CD14-positive monocyte (primary cell): Measurements from ENCODE around the gene MDN1. TPM values are rescaled to one million over a fixed set of nuclear protein-coding genes. Genes with fewer than 3 reads are reported as not detected.

Source experiments
- DNase-seq, 3 donors: peaks; one replicate each; pipeline ENCODE4 v3.0.0-alpha.2; 2011 to 2022
- H2AFZ ChIP-seq: 2 replicates; pipeline ENCODE4 v1.6.0; 2012; ENCODE audit warnings: mild to moderate bottlenecking, low read depth, low read length, inconsistent platforms; ENCODE audit not compliant: insufficient read depth, poor library complexity, severe bottlenecking
- H3K27ac ChIP-seq, 2 donors: 1 replicate in 1 of 2; 2 replicates in 1 of 2; pipeline ENCODE4 v1.5.1; 2012 to 2013; ENCODE audit warnings: low read length in 2 of 2, control low read depth in 1 of 2, inconsistent platforms in 1 of 2, low read depth in 1 of 2, mild to moderate bottlenecking in 1 of 2
- H3K27me3 ChIP-seq, 2 donors: one replicate each; pipeline versions ENCODE4 v1.6.0 to v1.6.1; 2011 to 2013; ENCODE audit warnings: low read length in 2 of 2; ENCODE audit not compliant: control insufficient read depth in 2 of 2, insufficient read depth in 2 of 2
- H3K36me3 ChIP-seq, 2 donors: replicated peaks in 1 of 2; 1 replicate in 1 of 2; 2 replicates in 1 of 2; pipeline versions ENCODE4 v1.5.1 to v1.6.1; 2012 to 2013; ENCODE audit warnings: low read length in 2 of 2, control low read depth in 1 of 2, inconsistent platforms in 1 of 2, mild to moderate bottlenecking in 1 of 2; ENCODE audit not compliant: insufficient read depth in 2 of 2, control insufficient read depth in 1 of 2
- H3K4me1 ChIP-seq, 2 donors: 1 replicate in 1 of 2; 2 replicates in 1 of 2; pipeline versions ENCODE4 v1.5.1 to v1.6.1; 2012 to 2013; ENCODE audit warnings: low read length in 2 of 2, control low read depth in 1 of 2, inconsistent platforms in 1 of 2, mild to moderate bottlenecking in 1 of 2, moderate library complexity in 1 of 2; ENCODE audit not compliant: insufficient read depth in 2 of 2, control insufficient read depth in 1 of 2
- H3K4me2 ChIP-seq: replicated peaks from 2 replicates; pipeline ENCODE3; 2012; ENCODE audit warnings: low read length, moderate library complexity, mild to moderate bottlenecking; ENCODE audit not compliant: poor library complexity, severe bottlenecking; ENCODE audit errors: extremely low read depth
- H3K4me3 ChIP-seq, 3 experiments: fragments of 200-600 bp in 1 of 3; sonication (generic) in 1 of 3; replicated peaks in 1 of 3; 1 replicate in 2 of 3; 2 replicates in 1 of 3; pipeline ENCODE4 v1.5.1; 2011 to 2013; ENCODE audit warnings: low read length in 3 of 3, mild to moderate bottlenecking in 3 of 3, control low read depth in 2 of 3, low read depth in 2 of 3, inconsistent platforms in 1 of 3, moderate library complexity in 1 of 3
- H3K79me2 ChIP-seq: 2 replicates; pipeline ENCODE4 v1.6.0; 2012; ENCODE audit warnings: mild to moderate bottlenecking, control low read depth, inconsistent platforms, low read length, moderate library complexity; ENCODE audit not compliant: insufficient read depth
- H3K9ac ChIP-seq: 2 replicates; pipeline ENCODE4 v1.6.0; 2017; ENCODE audit warnings: low read length, mild to moderate bottlenecking; ENCODE audit not compliant: insufficient read depth, poor library complexity, severe bottlenecking
- H3K9me3 ChIP-seq, 2 donors: replicated peaks in 1 of 2; 1 replicate in 1 of 2; 2 replicates in 1 of 2; pipeline versions ENCODE4 v1.5.1 to v1.6.1; 2012 to 2013; ENCODE audit warnings: low read length in 2 of 2, control low read depth in 1 of 2; ENCODE audit not compliant: control insufficient read depth in 1 of 2, insufficient read depth in 1 of 2
- H4K20me1 ChIP-seq: 2 replicates; pipeline ENCODE4 v1.6.0; 2012; ENCODE audit warnings: mild to moderate bottlenecking, low read length, control low read depth, moderate library complexity; ENCODE audit not compliant: insufficient read depth
- H3K27ac Mint-ChIP-seq, 7 donors: one replicate each; pipeline ENCODE4 v1.8.0; 2020; ENCODE audit warnings: mild to moderate bottlenecking in 7 of 7, mixed read lengths in 7 of 7, moderate library complexity in 6 of 7, inconsistent platforms in 2 of 7
- H3K27me3 Mint-ChIP-seq, 3 donors: one replicate each; pipeline ENCODE4 v1.8.0; 2021 to 2022; ENCODE audit warnings: low read depth in 3 of 3, mild to moderate bottlenecking in 3 of 3, mixed read lengths in 3 of 3, moderate library complexity in 3 of 3, inconsistent platforms in 1 of 3
- H3K36me3 Mint-ChIP-seq, 2 donors: one replicate each; pipeline ENCODE4 v1.8.0; 2020; ENCODE audit warnings: mixed read lengths in 2 of 2, inconsistent platforms in 1 of 2, mild to moderate bottlenecking in 1 of 2
- H3K4me1 Mint-ChIP-seq: one replicate; pipeline ENCODE4 v1.8.0; 2020; ENCODE audit warnings: mild to moderate bottlenecking, mixed read lengths
- H3K4me3 Mint-ChIP-seq, 2 donors: one replicate each; pipeline ENCODE4 v1.8.0; 2020; ENCODE audit warnings: mild to moderate bottlenecking in 2 of 2, mixed read lengths in 2 of 2, moderate library complexity in 1 of 2
- H3K9me3 Mint-ChIP-seq, 7 donors: one replicate each; pipeline ENCODE4 v1.8.0; 2020 to 2022; ENCODE audit warnings: mixed read lengths in 7 of 7, mild to moderate bottlenecking in 6 of 7, moderate library complexity in 6 of 7, inconsistent platforms in 2 of 7
- CTCF ChIP-seq: fragments of 200-600 bp; IDR thresholded peaks from one replicate; pipeline ENCODE4 v1.8.0; 2022; ENCODE audit warnings: antibody characterized with exemption, mild to moderate bottlenecking
- WGBS: methylation state at CpG from one replicate; pipeline ENCODE4 v1.1.5; 2013; ENCODE audit warnings: missing lambda C conversion rate; ENCODE audit not compliant: insufficient coverage; 5-methylcytosine and 5-hydroxymethylcytosine counted together
- intact Hi-C, 2 donors: fragments of 100-400 bp; cut with micrococcal nuclease; formaldehyde crosslinking; loops; one replicate each; pipeline versions ENCODE4 v1.15.0 to v1.15.1; 2023
- polyA plus RNA-seq, 3 donors: library from polyadenylated mRNA; depleted of rRNA in 1 of 3; unstranded in 2 of 3; stranded (reverse) in 1 of 3; fragments of 300-500 nt in 2 of 3; fragments of >200 nt in 1 of 3; fragmentation: Illumina TruSeq in 2 of 3; gene quantifications; 1 replicate in 2 of 3; 2 replicates in 1 of 3; pipeline ENCODE4 v1.2.3, GENCODE V29; 2012 to 2021

Gene MDN1
- polyA plus RNA-seq, 3 donors = 0.61 to 6.6 (median 1.8) TPM

GRCh38 chr6:89866024-89866678, 46.6 kb upstream of the MDN1 start:
- Mint-ChIP-seq H3K36me3 (peaks cover 48 to 83% of the 10 kb centered on the region in 2 donors), H3K9me3 (peaks cover 0 to 4% (median 0%) of the 10 kb centered on the region in 7 donors), H3K27me3 (peaks cover 0 to 3% (median 0%) of the 10 kb centered on the region in 3 donors), H3K27ac (no peak overlapping the region), H3K4me3 (no peak overlapping the region), H3K4me1 (no peaks in the 10 kb centered on the region)
- no peak for TF ChIP-seq CTCF
- Histone ChIP-seq H3K79me2 (no peaks in the 10 kb centered on the region), H3K36me3 (peaks cover 28 to 78% of the 10 kb centered on the region in 2 donors), H3K4me2 (no peak overlapping the region), H3K27ac (no peak overlapping the region), H3K4me1 (no peaks in the 10 kb centered on the region), H3K27me3 (no peaks in the 10 kb centered on the region), H3K9ac (no peak overlapping the region), H2AFZ (no peak overlapping the region), H3K9me3 (no peaks in the 10 kb centered on the region), H3K4me3 (no peak overlapping the region), H4K20me1 (no peaks in the 10 kb centered on the region)
- intact Hi-C loops = no loop called here
- no peak for DNase-seq
- 100% methylated on average over 1 of the region's 6 CpGs for WGBS

- H3K4me3 Mint-ChIP-seq = no peak overlapping the region
- H3K27me3 ChIP-seq = no peaks in the 10 kb centered on the region
- no peaks in the 10 kb centered on the region for H3K79me2 ChIP-seq
- peaks cover 56 to 91% of the 10 kb centered on the region in 2 donors for H3K36me3 Mint-ChIP-seq
- H3K9me3 ChIP-seq = no peaks in the 10 kb centered on the region
- no peak overlapping the region for H3K4me3 ChIP-seq
- H3K9me3 Mint-ChIP-seq = peaks cover 0 to 4% (median 0%) of the 10 kb centered on the region in 7 donors
- TF ChIP-seq CTCF = no peak
- no peak overlapping the region for H3K27ac ChIP-seq
- H4K20me1 ChIP-seq = no peaks in the 10 kb centered on the region
- peaks cover 4 to 6% of the 10 kb centered on the region in 2 donors for H3K4me1 ChIP-seq
- H3K4me2 ChIP-seq = no peak overlapping the region
- H3K9ac ChIP-seq = no peak overlapping the region
- peaks cover 8% of the 10 kb centered on the region for H3K4me1 Mint-ChIP-seq
- intact Hi-C loops = no loop called here
- H2AFZ ChIP-seq = no peak overlapping the region
- H3K27ac Mint-ChIP-seq = peak overlapping the region in 1 of 7 donors; percentile 38
- H3K27me3 Mint-ChIP-seq = peaks cover 0 to 2% (median 0%) of the 10 kb centered on the region in 3 donors
- DNase-seq = no peak
- WGBS = no CpG with 5 or more reads among the region's 2 CpGs
- peaks cover 40 to 84% of the 10 kb centered on the region in 2 donors for H3K36me3 ChIP-seq
These were observed 43.1 kb upstream of the MDN1 start for GRCh38 chr6:89862698-89863097.
